HG03565 (cell line): Measurements from ENCODE around the gene NRP1.

Experiments
- ATAC-seq: cut with Tn5 transposase; IDR thresholded peaks from one replicate; pipeline ENCODE4 v1.9.1; 2021; ENCODE audit warnings: mild to moderate bottlenecking, moderate library complexity; ENCODE audit not compliant: unreplicated experiment

The NRP1 gene

DNA sequence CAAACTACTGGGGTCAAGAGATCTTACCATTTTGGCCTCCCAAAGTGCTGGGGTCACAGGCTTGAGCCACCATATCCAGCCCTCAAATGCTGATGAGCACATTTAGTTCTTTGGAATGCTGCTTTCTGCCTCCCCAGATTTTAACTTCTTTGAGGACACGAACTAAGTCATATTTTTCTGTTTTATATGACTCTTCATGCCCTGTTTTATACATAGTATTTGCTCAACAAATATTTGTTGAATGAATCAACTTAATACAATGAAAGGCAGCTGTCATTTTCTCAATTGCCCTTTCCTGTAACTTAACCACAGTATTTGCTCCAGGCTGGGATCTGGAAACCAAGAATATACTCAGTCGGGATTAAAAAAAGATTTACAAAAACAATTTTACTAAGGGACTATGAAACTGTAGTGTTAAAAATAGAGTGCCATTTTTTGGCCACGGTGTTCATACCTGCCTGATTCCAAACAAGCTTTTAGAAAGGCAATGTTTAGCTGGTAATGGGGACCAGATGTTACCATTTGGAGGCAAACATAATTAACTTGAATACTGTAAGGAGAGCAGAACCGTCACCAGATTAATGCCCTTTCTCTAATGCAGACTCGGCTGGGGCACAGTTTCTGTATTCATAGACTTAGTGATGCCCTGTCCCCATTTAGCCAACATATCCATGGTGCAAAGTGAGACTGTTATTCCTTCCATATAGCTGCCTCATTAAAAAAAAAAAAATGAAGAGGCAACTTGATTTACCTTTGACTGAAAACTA lies 117.6 kb downstream of the NRP1 start:
- no peak for ATAC-seq

DNA sequence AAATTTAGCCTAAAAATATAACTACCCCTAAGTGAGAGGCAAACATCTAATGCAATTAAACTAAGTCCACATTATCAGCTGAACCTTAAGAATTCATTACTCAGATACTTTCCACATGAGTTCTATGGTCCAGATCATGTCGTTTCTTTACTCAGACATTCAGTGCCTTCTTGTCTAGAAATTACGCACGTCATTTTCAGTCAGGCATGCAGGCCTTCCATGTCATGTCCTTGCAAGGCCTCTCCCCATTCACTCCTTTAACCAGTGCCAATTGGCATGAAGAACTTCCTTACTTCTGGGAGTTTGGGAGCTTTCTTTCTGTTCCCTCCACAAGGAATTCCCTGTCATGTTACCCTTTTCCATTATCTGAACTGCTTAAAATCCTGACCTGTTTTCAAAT lies 118.8 kb downstream of the NRP1 start:
- ATAC-seq = no peak

DNA sequence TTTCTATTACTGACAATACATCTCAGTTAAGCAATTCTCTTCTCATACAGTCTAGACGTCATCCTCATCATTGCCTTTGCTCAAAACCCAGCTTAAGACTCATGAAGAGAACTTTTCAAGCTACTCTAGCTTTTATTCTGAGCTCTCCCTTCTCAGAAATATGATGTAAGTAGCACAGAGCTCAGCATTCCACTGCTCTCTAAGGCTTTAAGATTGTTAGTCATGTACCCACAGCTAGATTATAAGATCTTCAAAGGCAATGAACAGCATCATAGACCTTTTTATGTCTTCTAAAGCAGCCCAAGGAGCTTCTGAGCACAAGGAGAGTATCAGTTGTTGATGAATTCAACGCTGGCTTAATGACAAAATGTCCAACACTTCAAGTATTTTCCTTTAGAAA lies 119.3 kb downstream of the NRP1 start:
- ATAC-seq = no peak

DNA sequence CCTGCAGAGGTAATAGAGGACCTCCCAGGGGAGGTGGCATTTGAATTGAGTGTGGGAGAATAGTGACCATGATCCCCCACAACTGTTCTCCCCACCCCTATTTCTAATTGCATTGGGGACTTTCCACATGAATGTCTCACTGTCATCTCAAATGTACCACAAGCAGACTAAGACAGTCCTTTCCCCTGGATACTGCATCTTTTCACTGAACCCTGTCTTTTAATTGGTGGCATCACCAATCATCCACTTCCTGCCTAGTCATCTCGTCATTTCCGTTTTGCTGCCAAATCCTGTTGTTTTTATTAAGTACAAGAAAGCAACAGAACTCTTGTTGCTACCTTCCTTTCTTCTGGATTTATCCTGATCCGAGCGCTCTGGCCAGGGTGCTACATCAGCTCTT lies 120.3 kb downstream of the NRP1 start:
- no peak for ATAC-seq

DNA sequence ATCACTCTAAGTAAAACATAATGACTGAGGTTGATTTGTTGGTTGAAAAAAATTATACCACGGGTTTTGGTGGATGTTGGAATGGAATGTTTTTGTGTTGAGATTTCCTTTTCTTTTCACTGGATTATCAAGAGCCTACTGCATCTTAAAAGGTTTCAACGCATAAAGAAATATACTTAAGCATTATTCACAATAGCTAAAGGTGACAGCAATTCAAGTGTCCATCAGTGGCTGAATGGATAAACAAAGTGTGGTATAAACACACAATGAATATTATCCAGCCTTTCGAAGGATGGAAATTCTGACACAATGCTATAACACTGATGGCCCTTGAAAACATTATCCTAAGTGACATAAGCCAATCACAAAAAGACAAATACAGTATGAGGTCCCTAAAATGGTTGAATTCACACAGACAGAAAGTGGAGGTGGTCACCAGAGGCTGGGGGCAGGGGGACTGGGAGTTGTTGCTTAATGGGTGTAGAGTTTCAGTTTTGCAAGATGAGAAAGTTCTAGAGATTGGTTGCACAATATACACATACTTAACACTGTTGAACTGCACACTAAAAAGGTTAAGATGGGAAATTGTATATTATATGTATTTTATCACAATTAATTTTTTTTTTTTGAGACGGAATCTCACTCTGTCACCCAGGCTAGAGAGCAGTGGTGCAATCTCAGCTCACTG lies 122.3 kb downstream of the NRP1 start:
- no peak for ATAC-seq

DNA sequence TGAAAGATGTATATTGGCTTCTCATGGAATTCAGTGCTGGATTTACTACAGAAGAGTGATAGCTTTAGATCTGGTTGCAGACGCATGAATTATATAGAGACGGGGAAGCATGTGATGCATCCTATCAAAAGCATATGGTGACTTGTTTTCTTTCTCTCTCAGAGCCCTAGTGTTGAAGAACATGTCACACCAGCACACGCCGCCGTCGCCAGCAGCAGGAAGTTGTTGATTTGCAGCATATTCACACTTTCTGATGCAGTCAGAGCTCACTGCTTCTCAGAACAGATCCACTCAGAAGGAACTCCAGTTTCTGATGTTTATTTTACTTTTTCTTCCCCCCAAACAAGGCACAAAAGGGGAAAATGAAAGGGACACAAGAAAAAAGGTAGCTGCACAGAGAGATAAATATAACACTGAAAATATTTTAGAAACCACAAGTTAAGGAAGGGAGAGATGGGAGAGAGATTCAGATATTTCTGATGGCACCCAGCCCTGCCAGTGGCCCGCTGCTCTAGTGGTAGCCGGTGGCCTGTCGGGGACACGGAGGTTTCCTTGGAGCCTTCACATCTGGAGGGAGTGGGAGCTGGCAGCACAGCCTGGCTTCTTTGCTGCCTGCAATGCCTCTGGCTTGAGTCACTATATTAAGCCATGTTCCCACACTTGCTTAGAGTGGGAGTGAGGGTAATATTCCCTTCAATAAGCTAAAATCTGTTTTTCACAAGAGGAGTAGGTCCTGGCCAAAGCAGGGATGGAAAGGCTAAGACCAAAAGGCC lies 123.2 kb downstream of the NRP1 start:
- no peak for ATAC-seq

DNA sequence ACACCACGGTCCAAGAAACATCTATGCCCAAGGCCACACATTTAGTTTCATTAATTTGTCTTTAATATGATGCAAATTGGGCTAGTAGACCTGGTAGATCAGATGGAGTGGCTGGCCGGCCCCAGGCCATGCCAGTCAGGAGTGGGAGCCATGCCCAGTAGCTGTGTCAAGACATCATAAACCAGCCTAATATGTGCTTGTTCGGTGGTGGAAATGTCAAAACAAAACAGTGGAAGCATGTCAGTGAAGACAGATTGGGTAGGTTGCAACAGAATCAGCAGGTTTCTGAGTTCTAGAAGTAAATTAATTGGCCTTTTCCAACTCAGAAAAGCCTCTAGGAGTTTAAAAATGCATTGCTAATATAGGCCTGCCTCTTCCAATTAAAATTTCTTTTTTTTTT lies 124.7 kb downstream of the NRP1 start:
- no peak for ATAC-seq

DNA sequence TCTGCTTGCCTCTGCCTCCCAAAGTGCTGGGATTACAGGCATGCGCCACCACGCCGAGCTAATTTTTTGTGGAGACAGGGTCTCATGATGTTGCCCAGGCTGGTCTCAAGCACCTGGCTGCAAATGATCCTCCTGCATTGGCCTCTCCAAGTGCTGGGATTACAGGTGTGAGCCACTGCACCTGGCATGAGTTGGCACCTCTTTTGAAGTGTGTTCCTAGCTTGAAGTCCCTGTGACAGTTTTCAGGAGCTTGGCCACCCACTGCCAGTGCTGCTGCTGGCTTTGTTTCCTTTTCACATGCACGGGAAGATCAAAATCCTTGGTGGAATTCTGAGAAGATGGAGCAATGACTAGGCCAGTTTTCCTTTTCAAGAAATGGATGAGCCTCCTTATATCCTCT lies 126.3 kb downstream of the NRP1 start:
- ATAC-seq = no peak

DNA sequence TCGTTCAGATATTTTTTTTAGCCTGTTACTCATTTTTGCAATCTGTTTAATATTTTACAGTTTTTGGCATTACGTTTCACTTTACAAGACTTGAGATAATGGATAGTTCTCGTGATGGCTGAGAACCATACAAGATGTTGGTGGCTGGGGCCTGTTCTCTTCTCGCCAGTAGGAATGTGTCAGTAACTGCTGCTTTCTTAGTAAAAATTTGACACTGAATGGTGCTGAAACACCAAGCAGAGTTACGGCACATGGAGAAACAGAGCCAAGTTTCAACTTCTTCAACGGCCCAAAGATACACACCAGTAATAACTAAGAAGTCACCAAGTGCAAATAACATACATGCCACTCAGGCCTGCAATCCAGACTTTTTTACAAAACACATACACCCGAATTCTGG lies 130.4 kb downstream of the NRP1 start:
- no peak for ATAC-seq

DNA sequence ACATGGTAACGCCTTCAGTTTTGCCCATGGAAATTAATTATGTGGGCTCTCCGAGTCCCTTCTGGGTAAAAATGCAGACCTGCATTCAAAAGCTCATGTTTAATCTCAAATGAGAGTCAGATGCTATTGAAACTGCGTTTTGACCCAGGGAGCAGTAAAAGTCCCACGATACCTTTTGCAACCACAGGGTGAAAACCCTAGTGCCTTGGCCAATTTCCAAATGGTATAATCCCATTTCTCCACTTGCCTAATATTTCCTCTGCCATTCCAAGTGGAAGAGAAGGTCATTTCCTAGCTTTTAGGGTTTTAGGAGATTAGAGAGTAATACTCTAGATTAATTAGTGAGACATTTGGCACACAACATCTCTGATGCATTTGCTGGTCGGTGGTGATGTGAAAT lies 132.5 kb downstream of the NRP1 start:
- ATAC-seq = no peak

DNA sequence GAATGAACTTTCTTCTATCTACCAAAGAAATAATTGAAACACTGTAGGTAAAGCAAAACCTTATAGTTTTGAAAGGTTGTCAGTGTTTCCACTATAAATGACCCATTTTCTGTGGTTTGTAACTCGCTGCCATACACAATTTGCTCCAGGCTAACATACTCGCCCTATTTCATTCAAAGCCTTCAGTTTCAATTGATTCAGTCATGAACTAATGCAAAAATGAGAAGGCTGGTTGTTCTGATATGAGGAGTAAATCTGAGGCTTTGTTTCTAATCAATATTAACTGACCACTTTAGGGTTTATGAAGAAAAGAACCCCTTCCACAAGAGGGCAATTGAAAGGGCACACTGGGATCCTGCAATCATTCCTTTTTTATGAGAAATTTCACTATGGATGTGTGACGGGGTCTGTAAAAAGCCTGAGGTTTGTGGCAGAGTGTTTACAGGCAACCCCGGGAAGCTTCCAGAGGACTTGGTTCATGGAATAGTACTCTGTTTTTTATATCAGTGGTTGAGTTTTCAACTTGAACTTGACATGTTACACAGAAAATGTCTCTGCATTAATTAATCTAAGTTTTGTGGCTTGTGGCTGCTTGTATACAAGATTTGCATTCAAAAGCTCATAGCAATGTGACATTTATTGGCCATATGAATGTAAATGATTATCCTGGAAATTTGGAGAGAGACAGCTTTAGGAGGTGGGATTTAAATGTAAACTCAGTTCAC lies 133.2 kb downstream of the NRP1 start:
- no peak for ATAC-seq

DNA sequence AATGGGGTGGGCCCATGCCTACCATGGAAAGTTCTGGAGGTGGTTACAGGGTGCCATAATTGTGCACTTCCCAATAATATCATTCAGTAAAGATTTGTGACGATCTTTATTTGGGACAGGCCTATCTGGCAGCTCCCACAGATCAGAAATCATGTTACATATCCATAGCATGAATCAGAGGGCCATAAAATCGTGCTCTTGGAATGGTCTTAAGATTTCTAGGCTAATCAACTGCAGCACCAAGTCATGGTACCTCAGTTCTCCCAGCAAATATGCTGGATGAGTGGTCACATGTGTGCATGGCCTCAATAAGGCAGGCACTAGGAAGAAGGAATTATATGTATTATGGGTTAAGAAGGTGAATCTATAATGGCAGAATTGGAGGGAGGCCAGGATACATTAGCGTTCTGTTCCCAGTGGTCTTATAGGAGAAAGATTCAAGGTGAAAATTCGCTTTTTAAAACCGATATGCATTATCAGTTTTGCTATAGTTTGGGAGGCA lies 134.7 kb downstream of the NRP1 start:
- ATAC-seq = no peak

DNA sequence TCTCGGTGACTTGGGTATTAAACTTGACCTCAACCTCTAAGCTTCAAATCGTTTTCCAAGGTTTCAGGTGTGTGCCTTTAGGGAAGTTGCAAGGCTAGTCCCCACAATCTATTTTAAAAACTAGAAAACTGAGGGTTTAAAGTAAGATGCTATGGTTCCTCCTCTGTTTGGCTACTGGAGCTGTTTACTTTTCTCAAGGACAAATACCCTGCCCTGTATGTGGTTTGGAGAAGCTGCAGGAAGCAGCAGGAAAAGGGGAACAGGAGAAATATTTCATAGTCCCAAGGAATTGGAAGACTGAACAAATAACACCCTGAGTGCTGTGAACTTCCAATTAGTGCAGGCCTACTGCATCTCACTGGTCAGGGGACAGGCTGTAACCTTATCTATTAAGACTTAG lies 135.9 kb downstream of the NRP1 start:
- ATAC-seq = no peak

DNA sequence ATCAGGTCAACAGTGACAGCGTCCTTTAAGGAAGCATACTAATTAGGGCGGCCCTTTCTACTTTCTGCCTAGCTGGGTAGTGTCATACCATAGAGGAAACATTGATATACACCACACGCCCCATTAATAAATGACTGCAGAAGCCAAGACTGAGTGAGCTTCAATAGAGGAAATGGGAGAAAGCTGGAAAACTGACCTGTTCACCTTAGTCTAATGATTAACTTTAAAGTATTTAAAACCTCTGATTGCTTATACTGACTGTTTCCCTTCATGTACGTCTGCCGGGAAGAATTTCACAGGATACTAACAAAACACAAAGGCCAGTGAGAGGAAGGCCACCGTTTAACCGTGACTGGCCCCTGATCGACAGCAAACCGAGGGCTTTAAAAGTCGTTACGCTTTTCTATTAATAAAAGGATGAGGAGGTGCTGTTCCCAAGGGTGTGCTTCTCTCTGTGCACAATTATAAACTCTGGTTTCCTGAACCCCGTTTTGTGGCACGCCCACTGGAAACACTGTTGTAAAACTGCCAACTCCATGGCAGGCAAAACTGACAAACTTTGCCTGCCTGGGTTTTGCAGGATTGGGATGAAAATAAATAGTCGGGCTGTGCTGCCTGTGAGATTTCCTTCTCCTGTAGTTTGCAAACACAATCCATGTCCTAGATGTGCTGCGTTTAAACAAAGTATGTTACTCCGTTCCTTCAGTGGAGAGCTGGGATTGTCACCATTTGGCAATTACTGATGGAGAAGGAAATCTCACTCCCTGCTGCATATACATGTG lies 137.6 kb downstream of the NRP1 start:
- no peak for ATAC-seq

DNA sequence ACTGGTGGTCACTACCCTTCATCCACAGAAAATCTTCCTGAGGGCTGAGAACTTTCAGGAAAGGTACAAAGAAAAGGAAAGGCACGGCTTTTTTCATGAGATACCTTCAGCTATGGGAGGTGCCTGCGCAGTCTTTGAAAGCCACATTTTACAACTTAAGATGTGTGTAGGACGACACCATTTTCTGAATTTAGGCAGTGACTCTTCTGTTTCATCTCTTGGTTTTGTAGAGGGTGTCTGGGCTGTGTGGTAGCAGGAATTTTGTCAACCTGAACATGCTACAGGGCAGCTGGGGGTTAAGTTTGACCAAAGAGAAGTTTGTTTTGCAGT lies 138.1 kb downstream of the NRP1 start:
- no peak for ATAC-seq

DNA sequence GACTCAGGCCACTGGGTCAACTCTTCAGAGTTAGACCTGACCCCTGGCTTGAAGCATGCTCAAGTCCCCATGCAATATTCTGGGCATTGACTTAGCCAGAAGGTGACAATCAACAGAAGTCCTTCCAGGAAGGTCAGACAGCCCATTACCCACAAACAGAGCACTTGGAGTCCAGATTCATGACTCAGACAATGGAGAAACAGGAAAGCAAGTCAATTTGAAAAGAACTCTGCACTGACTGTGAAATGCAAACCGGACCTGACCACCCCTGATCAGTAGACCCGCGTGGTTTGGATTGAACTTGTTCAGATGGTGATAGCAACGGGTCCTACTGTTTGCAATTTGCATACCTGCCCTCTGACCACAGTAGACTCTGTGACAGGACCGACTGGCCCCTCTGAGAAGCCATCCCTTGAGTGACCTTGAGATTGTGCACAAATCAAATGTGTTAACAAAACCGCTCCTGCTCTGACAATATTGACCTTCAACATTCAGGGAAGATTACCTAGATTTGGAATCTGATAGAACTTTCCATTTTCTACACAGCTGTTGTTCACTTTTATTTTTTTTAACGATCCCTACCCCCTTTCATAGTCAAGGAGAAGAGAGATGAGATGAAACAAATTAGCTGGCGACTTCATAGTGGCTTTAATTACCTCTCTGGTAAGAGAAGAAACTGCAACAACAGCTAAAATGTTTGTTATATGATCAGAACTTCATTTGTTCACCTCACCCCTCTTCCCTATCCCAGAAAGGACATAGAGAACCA lies 138.7 kb downstream of the NRP1 start:
- no peak for ATAC-seq

DNA sequence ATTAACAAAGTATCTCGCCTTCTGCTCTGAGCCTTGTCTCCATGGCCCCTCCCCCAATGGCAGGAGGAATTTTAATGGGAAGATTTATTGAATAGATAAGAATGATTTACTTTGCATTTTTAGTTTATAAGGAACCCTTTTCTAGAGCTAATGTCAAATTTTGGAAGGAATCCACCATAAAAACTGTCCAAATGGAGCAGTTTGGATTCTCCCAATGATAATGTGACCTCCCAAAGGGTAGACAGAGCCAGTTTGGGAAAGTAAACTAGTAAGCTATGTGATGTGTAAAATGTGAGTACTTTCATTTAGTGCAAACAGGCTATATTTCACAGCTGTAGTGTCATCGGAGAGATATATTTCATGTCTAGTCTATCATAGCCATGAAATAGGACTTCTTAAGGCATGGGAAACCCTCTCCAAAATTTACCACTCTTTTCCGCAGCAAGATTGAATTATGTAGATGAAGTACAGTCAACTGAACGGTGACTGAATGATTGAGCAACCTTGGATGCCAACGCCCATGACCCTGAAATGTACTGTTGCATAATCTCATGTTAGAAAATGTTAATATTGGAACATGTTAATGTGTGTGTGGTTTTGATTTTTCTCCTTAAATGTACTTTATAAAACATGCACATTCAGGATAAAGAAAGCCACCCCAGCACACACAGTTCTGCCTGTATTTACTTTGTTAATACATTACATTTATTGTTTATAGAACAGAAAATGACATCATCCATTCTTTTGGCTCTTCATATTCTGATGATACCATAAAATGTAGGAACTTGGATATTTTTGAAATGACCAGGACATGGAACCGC lies 140.6 kb downstream of the NRP1 start:
- no peak for ATAC-seq

DNA sequence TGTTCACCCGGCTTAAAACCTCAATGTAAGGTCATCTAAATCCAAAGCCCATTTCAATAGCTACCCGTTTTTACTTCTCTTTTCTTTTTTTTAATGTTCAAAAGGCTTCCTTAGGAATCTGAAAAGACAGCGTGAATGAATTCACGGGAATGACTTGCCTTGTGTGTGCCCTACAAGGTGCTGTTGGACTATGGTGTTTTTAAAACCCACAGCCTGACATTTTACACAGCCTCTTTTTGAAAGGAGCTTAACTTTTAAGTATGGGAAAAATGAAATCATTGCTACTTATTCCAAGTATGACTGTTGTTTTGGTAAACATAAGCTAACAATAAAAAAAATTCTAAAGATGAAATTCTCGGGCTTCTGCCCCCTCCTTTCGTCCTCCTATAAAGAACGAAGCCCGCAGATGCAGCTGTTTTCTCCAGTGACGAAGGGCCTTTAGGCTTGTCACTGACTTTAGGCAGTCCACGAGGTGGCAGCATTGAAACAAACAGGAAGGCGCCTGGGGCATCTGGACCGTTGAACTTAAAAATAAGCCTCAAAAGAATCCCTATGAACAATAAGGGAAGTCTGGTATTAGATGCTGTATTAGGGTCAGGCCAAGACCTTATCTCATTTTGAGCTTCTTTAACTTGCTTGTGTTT lies 141.3 kb downstream of the NRP1 start:
- peak; percentile 90 for ATAC-seq
